BE2C (cell line): ENCODE data around the gene CENPP.
A peak's percentile ranks its signal among the peaks of the same experiment; 100 is the strongest.

Experiments used
- DNase-seq: peaks from one replicate; pipeline ENCODE4 v3.0.0-alpha.2; 2020
- H3K27me3 ChIP-seq: fragments of 250-450 bp; sonication (Bioruptor Pico); 2 replicates; pipeline ENCODE4 v1.5.1; 2020; ENCODE audit warnings: mild to moderate bottlenecking
- H3K36me3 ChIP-seq: fragments of 250-450 bp; sonication (Bioruptor Pico); 2 replicates; pipeline ENCODE4 v1.5.1; 2020; ENCODE audit warnings: mild to moderate bottlenecking
- H3K4me1 ChIP-seq: fragments of 250-450 bp; sonication (Bioruptor Pico); 2 replicates; pipeline ENCODE4 v1.5.1; 2020
- H3K4me3 ChIP-seq: 2 replicates; pipeline ENCODE4 v1.5.1; 2011; ENCODE audit warnings: low read depth, low read length
- H3K9me3 ChIP-seq: fragments of 250-450 bp; sonication (Bioruptor Pico); 2 replicates; pipeline ENCODE4 v1.5.1; 2020
- CTCF ChIP-seq: IDR thresholded peaks from 2 replicates; pipeline ENCODE4 v1.5.1; 2012; ENCODE audit warnings: mild to moderate bottlenecking, low read depth, low read length

Gene CENPP

GRCh38 chr9:92438900-92439526, 113.3 kb downstream of the CENPP start:
- Histone ChIP-seq H3K27me3 (no peaks in the 10 kb centered on the region), H3K4me3 (no peak overlapping the region), H3K4me1 (no peaks in the 10 kb centered on the region), H3K36me3 (no peaks in the 10 kb centered on the region), H3K9me3 (no peaks in the 10 kb centered on the region)
- peak; percentile 2; the same call in 1 of the 2 replicates for TF ChIP-seq CTCF
- no peak for DNase-seq

- no peaks in the 10 kb centered on the region for H3K36me3 ChIP-seq
- H3K4me1 ChIP-seq = no peaks in the 10 kb centered on the region
- no peaks in the 10 kb centered on the region for H3K9me3 ChIP-seq
- no peaks in the 10 kb centered on the region for H3K27me3 ChIP-seq
- no peak overlapping the region for H3K4me3 ChIP-seq
- no peak for TF ChIP-seq CTCF
- DNase-seq = no peak
Observed at GRCh38 chr9:92439921-92440750, 114.4 kb downstream of the CENPP start.

GRCh38 chr9:92440751-92441046, 114.9 kb downstream of the CENPP start:
- H3K4me1 ChIP-seq = no peaks in the 10 kb centered on the region
- no peaks in the 10 kb centered on the region for H3K9me3 ChIP-seq
- no peak for TF ChIP-seq CTCF
- no peak overlapping the region for H3K4me3 ChIP-seq
- DNase-seq = no peak
- no peaks in the 10 kb centered on the region for H3K36me3 ChIP-seq
- H3K27me3 ChIP-seq = no peaks in the 10 kb centered on the region

- no peak for TF ChIP-seq CTCF
- H3K36me3 ChIP-seq = no peaks in the 10 kb centered on the region
- H3K9me3 ChIP-seq = no peaks in the 10 kb centered on the region
- H3K4me3 ChIP-seq = no peak overlapping the region
- no peaks in the 10 kb centered on the region for H3K4me1 ChIP-seq
- peak; percentile 25 for DNase-seq
- no peaks in the 10 kb centered on the region for H3K27me3 ChIP-seq
Observed at GRCh38 chr9:92444841-92445240, 119.1 kb downstream of the CENPP start.

GRCh38 chr9:92446536-92446935, 120.8 kb downstream of the CENPP start:
- no peak for DNase-seq
- H3K4me3 ChIP-seq = no peak overlapping the region
- H3K4me1 ChIP-seq = no peaks in the 10 kb centered on the region
- no peaks in the 10 kb centered on the region for H3K9me3 ChIP-seq
- no peaks in the 10 kb centered on the region for H3K27me3 ChIP-seq
- H3K36me3 ChIP-seq = no peaks in the 10 kb centered on the region
- no peak for TF ChIP-seq CTCF

- no peaks in the 10 kb centered on the region for H3K27me3 ChIP-seq
- no peak for DNase-seq
- H3K4me3 ChIP-seq = no peak overlapping the region
- H3K4me1 ChIP-seq = 0 out of 2 replicates have a peak, but pooled peaks cover 4% of the 10 kb centered on the region
- H3K36me3 ChIP-seq = no peaks in the 10 kb centered on the region
- peak; percentile 40 for TF ChIP-seq CTCF
- H3K9me3 ChIP-seq = no peaks in the 10 kb centered on the region
Observed at GRCh38 chr9:92455217-92455616, 129.5 kb downstream of the CENPP start.
